T1000 (cell line): ENCODE measurements around the gene PLCB3.

ENCODE experiments used
- DNase-seq: peaks from one replicate; lab custom pipeline; 2025; ENCODE audit warnings: mixed read lengths; lab: John Stamatoyannopoulos, UW

The PLCB3 gene

DNA sequence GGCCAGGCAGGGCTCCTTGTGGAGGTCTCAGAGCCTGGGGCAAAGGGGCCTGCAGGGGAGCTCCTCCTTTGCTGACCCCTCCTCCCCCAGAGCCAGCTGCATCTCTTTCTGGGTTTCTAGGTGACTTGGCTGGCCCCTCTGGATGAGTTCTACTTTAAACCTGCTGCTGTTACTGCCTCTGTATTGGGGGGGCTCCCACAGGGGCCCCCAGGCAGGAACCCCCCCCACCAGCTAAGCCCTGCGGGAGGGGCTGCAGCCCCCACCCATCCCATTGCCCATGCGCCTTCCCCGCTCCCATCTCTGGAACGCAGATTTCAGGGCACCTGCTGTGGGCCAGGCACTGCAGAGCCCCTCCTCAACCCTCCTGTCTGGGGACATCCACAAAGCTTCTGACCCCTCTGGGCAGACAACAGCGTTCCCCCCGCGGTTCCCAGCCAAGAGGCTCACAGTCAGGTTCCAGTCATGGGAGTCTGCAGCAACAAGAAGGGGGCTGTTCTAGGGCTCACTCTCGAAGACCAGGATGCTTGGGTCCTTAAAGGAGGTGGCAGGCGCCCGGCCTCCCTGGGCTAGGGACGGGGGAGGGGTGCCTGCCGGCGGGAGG lies 815 bp upstream of the PLCB3 start:
- no peak for DNase-seq

DNA sequence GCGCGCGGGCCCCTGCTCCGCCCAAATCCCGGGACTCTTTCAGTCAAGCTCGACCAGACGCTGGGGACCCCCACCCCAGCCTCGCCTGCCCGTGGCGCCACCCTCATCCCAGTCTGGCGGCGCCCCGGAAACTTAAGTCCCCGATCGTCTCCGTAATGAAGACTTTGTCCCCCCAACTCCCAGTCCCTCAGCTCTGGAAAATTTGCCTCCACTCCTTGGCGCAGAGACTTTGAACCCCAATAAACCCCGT lies 348 bp downstream of the PLCB3 start:
- no peak for DNase-seq

DNA sequence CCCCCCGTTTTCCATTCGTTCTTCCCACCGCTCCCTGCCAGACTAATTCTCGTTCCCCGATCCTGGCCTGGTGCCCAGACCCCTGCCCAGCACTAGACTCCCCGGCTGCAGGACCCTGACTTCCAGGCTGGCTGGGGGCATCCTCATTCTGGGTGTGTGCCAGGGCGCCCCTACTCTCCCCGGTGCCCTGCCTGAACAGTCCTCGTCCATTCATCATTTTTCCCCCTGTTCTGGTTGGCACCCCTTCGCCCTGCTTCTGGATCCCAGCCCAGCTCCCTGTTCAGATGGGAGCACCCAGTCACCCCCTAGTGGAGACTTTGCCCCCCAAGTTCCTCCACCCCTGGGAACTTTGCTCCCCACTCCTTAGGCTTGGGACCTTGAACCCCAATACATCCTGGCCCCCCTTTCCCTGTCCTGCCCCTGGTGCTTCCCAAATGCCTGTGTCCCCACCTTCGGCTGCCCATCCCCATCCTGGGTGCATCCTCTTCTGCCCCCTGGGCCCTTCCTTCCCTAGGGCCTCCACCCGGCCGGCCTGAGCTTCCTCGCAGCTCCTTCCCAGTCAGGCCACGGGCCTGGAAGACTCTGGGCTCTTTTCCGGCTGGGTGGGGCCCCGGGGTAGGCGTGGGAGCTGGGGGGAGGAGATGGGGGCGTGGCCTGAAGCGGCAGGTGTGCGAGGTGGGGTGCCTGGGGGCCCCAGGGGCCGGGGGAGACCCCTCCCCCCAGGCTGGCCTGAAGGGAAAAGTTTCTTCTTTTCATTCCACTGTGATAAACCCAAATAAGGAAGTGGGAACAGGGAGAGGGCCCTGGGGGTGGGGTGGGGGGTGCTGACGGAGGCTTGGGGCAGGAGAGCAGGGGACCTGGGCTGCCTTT lies 908 bp downstream of the PLCB3 start:
- no peak for DNase-seq

DNA sequence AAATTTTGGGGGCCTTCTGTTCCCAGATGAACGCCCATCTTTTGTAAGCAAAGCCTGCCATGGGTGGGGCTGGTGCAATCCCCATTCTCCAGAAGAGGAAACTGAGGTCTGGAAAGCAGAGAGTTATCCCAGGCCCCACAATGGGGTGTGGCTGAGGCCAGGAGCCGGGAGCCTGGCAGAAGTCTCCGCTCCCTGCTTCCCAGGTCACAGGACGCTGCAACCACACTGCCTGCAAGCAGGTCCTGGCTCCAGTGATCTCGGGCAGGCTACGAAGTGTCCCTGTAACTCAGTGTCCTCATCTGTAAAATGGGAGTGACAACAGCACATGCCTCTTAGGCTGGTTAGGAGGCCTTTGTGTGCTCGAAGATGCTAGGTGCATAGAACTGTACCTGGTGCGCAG lies 1.7 kb downstream of the PLCB3 start:
- no peak for DNase-seq

DNA sequence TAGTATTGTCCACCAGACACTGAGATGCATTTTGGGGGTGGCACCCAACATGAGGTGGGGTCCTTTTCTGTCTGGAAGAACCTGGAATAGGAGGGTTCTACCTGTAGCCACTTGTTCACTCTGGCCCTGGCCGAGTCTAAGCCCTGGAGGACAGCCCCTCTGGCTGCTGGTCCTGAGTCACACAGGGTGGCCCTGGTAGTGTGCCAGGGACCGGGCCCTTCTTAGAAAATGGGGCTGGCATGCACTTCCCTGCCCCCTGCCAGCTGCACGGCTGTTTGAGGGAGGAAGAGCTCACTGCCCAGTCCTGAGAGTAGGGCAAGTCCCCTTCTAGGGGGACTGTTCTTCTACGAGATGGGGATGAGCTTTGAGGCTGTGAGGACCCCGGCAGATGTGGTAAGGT lies 2.2 kb downstream of the PLCB3 start:
- no peak for DNase-seq

DNA sequence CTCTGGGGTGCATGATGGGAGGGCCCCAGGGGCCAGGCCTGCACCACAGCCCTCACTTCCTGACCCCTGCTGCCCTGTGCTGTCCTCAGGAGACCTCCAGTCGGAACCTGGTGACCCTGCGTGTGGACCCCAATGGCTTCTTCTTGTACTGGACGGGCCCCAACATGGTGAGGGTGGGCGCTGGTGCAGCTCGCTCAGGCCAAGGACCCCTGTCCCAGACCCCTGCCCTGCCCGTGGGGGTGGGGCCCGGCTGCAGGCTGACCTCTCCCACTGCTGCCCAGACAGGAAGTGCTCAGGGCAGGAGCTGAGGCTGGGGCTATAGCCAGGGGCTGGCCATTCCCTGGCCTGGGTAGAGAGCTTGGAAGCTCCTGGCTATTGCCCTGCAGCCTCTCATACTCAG lies 3.0 kb downstream of the PLCB3 start:
- DNase-seq = no peak

DNA sequence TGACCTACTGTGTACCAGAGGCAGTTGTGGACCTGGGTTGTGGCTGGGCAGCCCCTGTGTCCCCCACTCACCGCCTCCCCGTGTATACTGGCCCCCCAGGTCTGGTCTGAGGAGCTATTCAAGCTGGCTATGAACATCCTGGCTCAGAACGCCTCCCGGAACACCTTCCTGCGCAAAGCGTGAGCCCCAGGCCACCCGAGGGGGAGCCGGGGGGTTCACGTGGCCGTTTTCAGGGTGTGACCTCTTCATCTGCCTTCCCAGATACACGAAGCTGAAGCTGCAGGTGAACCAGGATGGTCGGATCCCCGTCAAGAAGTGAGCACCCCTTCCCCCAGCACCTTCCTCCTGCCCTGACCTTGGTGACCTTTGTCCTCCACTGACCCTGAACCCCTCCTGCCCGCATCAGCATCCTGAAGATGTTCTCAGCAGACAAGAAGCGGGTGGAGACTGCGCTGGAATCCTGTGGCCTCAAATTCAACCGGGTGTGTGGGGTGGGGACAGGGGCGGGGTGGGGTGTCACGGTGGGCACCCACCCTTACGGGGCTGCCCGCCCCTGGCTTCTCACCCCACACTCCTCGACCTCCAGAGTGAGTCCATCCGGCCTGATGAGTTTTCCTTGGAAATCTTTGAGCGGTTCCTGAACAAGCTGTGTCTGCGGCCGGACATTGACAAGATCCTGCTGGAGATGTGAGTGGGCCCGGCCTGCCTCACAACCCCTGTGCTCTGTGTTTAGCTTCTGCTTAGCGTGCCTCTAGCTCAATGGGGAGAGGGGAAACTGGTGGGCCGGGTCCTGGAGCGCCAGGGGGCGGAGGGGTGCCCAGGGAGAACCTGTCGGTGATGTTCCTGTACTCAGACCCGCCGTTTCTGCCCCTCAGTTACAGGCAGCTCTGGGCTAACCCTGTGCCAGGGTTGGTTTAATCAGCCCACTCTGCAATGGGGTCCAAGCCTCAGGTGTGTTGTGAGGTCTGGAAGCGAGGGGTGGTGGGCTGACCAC lies 4.1 kb downstream of the PLCB3 start:
- DNase-seq = no peak

DNA sequence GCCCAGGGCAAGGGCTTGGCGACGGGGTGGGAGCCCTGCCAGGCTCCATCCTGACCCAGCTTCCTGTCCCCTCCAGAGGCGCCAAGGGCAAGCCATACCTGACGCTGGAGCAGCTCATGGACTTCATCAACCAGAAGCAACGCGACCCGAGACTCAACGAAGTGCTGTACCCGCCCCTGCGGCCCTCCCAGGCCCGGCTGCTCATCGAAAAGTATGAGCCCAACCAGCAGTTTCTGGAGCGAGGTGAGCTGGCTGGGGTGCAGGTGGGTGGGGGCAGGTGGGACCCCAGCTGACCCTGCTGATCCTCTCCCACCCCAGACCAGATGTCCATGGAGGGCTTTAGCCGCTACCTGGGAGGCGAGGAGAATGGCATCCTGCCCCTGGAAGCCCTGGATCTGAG lies 5.0 kb downstream of the PLCB3 start:
- no peak for DNase-seq

DNA sequence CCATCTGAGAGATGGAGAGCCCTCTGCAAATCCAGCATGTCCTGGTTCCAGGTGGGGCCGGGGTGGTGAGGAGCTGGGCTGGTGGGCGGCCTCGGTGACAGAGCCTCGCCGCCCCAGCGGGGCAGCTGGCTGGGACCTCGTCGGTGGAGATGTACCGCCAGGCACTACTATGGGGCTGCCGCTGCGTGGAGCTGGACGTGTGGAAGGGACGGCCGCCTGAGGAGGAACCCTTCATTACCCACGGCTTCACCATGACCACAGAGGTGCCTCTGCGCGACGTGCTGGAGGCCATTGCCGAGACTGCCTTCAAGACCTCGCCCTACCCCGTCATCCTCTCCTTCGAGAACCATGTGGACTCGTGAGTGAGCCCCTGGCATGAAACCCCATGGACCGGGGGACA lies 7.0 kb downstream of the PLCB3 start:
- no peak for DNase-seq

DNA sequence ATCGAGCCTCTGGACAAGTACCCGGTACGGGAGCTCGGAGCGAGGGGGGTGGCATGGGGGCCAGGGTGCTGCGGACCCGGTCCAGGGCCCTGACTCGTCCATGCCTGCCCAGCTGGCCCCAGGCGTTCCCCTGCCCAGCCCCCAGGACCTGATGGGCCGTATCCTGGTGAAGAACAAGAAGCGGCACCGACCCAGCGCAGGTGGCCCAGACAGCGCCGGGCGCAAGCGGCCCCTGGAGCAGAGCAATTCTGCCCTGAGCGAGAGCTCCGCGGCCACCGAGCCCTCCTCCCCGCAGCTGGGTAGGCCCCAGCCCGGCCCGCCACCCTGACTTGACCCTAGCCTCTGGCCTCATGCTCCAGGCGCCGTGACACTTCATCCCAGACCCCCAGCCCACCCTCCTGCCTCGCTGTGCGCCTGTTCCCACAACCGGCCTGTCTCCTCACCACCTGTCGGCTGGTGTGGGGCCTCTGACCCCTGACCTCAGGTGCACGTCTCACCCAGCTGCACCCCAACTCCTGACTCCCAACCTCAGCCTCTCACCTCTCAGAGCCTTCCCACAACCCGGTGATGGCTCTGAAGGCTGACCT lies 7.7 kb downstream of the PLCB3 start:
- no peak for DNase-seq

DNA sequence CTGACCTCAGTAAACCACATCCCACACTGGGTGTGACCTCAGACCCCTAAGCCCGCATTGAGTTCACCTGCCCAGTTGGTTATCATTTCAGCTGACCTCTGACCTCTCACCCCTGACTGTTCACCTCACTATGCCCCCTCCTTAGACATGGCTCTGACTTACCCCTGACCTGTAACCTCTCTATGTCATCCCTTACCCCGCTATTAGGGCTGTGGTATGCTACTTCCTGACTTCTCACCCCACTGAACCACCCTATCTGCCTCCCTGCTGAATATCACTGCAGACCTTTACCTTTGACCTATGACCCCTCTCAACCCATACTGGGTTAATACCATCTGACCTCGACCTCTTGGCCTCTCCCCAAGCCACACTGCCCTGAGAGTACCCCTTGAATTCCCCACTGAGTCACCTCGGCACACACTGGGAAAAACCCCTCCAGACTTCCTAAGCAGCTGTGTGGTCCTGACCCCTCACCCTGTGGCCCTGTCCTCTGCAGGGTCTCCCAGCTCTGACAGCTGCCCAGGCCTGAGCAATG lies 8.3 kb downstream of the PLCB3 start:
- no peak for DNase-seq

DNA sequence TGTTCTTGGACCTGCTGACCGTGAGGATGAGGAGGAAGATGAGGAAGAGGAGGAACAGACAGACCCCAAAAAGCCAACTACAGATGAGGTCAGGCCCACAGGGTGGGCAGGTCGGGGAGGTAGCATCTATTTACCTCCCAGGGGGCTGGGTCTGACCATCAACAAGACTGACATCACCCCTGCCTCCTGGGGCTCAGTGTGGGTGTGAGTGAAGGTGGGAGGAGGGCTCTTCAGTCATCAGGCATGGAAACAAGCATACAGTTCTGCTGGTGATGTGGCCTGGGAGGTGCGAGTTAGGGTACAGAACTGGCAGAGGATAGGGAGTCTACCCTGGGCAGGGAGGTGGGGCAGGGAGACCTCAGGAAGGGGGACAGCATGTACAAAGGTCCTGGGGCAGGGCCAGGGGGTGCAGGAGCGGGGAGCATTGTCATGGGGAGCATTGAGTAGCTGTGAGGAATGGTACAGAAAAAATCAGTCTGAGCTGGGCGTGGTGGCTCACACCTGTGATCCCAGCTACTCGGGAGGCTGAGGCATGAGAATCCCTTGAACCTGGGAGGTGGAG lies 8.9 kb downstream of the PLCB3 start:
- no peak for DNase-seq

DNA sequence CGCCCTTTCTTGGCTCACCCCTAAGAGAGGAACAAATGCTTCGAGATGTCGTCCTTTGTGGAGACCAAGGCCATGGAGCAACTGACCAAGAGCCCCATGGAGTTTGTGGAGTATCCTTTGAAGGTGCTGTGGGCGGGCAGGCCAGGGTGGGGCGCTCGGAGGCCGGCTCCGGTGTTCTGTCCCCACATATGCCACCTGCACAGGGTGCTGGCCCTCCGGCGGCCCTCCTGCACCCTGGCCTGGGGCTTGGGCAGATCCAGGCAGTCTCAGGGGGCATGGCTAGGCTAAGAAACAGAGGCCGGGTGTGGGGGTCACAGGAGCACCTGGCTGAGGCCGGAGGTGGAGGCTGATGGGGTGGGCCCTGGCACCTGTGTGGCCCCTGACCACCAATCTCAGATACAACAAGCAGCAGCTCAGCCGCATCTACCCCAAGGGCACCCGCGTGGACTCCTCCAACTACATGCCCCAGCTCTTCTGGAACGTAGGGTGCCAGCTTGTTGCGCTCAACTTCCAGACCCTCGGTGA lies 10.3 kb downstream of the PLCB3 start:
- DNase-seq = no peak

DNA sequence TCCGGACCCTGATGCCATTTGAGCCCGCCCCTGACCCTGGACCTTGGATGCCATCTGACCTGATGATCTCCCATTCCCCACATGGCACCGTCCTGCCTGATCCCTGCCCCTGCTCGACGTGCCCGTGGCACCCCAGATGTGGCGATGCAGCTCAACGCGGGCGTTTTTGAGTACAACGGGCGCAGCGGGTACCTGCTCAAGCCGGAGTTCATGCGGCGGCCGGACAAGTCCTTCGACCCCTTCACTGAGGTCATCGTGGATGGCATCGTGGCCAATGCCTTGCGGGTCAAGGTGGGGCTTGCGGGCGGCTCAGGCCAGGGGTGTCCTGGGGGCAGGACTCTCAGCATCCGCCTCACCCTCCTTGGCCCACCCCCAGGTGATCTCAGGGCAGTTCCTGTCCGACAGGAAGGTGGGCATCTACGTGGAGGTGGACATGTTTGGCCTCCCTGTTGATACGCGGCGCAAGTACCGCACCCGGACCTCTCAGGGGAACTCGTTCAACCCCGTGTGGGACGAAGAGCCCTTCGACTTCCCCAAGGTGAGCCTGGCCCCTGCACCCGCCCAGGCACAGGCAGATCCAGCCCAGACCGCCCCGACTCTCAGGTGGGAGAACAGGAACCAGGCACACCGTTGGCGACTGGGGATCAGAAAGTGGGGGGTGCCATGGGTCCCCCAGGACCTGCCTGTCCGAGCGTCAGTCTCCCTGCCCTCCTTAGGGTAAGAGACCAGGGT lies 11.1 kb downstream of the PLCB3 start:
- no peak for DNase-seq

DNA sequence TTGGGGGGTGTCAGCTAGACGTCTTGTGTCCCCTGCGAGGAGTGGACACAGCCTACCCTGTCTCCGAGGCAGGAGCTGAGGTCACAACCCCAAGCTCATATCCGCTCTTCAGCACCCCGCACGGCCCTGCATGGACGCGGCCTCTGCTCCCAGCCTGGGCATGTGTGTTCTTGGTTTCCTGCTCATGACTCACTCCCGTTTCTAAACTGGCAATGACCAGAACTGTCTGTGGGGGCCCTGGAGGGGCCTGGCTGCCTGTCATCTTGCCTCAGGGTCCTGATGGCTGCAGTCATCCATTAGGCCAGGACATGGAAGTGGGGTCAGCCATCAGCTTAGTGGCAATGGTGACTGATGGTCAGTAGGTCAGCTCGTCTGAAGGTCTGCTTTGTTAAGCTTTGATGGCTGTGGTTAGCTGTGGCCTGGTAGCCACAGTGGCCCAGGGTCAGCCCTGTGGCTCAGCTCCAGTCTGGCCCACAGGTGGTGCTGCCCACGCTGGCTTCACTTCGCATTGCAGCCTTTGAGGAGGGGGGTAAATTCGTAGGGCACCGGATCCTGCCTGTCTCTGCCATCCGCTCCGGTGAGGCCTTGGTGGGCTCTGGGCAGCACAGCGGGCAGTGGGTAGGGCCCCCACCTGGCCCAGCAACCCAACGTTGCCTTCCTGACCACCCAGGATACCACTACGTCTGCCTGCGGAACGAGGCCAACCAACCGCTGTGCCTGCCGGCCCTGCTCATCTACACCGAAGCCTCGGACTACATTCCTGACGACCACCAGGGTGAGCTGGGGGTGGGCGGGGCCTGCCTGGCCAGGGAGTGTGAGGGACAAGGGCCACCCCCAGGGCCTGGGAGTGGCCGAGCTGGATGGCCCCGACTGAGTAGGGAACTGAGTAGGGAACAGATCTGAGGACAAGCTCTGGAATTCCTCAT lies 12.0 kb downstream of the PLCB3 start:
- DNase-seq = peak; percentile 41

DNA sequence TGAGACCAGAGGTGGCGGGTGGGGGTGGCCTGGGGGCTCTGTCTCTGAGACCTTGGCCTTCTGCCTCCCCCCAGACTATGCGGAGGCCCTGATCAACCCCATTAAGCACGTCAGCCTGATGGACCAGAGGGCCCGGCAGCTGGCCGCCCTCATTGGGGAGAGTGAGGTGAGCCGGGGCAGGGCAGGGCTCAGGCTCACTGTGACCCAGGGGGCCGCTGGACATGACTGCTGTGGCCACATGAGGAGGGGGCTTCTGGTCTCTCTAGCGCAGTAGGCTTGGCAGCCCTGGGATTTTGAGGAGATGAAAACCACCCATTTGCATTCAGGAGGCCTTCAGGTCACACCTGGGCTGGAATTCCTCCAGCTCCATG lies 12.6 kb downstream of the PLCB3 start:
- DNase-seq = no peak

DNA sequence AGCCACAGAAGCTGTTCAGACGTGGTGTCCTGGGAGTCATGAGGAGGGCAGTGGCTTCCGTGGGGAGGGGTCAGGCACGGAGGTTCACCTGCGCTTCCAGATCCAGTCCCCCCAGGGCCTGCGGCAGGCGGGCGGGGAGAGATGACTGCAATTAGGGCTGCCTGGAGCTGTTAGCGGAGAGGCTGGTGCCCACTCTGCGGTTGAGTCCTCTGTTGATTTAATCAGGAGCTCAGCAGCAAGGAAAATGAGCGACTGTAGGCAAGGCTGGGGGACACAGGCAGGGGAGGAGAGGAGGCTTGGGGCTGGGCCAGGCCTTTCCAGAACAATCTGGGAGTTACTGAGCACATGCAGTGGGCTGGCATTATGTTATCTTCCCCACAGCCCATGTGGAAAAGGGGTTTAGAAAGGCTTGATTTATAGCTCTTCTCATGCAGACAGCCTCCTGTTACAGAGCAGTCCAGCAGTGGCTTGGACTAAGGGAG lies 13.1 kb downstream of the PLCB3 start:
- DNase-seq = no peak

DNA sequence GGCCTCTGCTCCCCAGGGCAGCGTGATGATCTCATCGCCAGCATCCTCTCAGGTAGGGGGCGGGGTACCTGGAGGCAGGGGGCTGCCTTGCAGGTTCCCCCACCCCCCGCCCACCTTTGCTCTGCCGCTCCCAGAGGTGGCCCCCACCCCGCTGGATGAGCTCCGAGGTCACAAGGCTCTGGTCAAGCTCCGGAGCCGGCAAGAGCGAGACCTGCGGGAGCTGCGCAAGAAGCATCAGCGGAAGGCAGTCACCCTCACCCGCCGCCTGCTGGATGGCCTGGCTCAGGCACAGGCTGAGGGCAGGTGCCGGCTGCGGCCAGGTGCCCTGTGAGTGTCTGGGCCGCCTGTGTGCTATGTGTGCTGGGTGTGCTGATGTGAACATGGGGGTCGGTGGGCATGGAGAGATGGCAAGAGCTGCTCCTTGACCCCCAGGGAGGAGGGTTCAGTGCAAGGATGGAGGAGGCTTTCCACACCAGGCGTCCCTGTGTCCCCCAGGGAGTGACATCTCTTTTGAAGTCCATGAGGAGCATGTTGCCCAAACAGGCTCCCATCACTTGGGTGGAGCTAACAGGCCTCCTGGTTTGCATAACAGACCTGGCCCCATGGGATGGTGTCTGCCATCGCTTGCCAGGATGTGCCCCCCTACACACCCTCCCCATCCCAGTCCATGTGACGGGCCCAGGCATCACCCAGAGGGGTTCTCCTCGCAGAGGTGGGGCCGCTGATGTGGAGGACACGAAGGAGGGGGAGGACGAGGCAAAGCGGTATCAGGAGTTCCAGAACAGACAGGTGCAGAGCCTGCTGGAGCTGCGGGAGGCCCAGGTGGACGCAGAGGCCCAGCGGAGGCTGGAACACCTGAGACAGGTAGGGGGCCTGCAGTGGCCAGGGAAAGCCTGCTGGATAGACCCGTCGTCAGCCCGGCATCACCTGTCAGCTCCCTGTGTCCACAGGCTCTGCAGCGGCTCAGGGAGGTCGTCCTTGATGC lies 14.1 kb downstream of the PLCB3 start:
- no peak for DNase-seq
